HG02852 (cell line): ENCODE data around the gene HOOK1.
"Not testable (repeated sequence)": the region's sequence is repeated elsewhere in the genome, so short reads cannot be mapped to it uniquely, and the experiment has no call there.

ENCODE experiments used
- ATAC-seq: cut with Tn5 transposase; IDR thresholded peaks from one replicate; pipeline ENCODE4 v1.9.1; 2021; ENCODE audit warnings: mild to moderate bottlenecking, moderate library complexity; ENCODE audit not compliant: unreplicated experiment

HOOK1 gene

GRCh38 chr1:59819566-59820438 lies 5.1 kb downstream of the HOOK1 start:
- no peak for ATAC-seq

DNA sequence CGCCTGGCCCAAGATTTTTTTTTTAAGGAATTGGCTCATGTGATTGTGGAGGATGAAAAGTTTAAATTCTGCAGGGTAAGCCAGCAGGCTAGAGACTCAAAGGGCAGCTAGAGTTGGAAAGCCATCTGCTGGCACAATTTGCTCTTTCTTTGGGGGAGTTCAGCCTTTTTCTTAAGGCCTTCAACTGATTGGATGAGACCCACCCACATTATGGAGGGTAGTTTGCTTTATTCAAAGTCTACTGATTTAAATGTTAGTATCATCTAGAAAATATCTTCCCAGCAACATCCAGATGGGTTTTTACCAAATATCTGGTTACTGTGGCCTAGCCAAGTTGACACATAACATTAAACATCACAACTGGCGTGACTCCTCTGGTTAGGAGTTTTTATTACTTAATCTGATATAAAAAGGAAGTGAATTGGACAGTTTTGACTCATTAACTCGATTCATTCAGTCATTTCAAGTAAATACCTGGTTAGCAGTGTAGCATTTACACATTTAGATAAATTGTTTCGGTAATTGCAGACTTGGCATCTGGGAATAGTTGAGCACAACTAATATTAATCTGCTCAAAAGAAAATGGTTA lies 12.4 kb downstream of the HOOK1 start:
- no peak for ATAC-seq

- no peak for ATAC-seq
Measured at GRCh38 chr1:59828160-59828559, 13.4 kb downstream of the HOOK1 start.

DNA sequence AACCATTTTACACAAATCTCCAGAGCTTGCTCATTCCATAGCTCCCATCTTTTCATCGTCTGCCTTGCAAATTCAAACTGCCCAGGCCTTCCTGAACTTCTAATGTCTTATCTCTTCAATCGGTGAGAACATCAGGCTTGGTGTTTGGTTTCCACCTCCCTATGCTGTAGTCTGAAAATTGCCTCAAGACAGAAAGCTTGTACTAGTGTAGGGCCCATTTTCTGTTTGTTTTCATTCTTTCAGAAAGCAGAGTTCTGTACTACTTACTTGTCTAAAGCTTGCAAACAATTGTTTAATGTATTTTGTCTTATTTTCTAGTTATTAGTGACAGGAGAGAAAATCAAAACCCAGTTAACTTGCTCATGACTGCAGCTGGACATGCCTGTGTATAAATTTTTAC lies 16.8 kb downstream of the HOOK1 start:
- ATAC-seq: no peak

GRCh38 chr1:59833022-59833421 lies 18.3 kb downstream of the HOOK1 start:
- ATAC-seq: no peak

- no peak for ATAC-seq
Measured at GRCh38 chr1:59833991-59834390, 19.2 kb downstream of the HOOK1 start.

DNA sequence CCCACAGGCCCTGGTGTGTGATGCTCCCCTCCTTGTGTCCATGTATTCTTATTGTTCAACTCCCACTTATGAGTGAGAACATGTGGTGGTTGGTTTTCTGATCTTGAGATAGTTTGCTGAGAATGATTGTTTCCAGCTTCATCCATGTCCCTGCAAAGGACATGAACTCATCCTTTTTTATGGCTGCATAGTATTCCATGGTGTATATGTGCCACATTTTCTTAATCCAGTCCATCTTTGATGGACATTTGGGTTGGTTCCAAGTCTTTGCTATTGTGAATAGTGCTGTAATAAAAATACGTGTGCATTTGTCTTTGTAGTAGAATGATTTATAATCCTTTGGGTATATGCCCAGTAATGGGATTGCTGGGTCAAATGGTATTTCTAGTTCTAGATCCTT lies 23.1 kb downstream of the HOOK1 start:
- ATAC-seq: not testable (repeated sequence)

DNA sequence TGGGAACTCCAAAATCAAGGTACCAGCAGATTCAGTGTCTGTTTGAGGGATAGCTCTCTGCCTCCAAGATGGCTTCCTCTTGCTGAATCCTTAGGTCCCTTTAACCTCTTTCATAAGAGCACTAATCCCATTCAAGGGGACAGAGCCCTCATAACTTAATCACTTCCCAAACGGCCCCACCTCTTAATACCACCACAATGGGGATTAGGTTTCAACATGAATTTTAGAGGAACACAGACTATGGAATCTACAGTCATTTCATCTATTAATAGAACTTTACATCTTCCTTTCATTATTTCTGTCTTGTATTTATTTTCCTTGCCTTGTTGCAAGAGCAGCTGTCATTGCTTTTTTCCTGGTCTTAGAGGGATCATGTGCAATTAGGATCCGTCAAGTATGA lies 30.3 kb downstream of the HOOK1 start:
- ATAC-seq: no peak

- no peak for ATAC-seq
Measured at GRCh38 chr1:59846209-59846894, 31.6 kb downstream of the HOOK1 start.

DNA sequence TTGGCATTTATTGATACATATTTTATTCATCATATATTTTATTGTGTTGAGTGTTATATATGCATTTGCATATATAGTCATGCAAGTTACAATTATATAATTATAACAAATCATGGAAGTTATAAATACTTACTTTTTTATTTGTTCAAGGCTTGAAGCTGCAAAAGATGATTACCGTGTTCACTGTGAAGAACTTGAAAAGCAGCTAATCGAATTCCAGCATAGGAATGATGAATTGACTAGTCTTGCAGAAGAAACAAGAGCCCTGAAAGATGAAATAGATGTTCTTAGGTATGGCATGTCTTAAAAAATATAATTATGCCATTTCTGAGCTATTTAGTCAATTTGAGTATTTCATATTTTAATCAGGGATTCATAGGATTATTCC lies 32.1 kb downstream of the HOOK1 start:
- no peak for ATAC-seq

DNA sequence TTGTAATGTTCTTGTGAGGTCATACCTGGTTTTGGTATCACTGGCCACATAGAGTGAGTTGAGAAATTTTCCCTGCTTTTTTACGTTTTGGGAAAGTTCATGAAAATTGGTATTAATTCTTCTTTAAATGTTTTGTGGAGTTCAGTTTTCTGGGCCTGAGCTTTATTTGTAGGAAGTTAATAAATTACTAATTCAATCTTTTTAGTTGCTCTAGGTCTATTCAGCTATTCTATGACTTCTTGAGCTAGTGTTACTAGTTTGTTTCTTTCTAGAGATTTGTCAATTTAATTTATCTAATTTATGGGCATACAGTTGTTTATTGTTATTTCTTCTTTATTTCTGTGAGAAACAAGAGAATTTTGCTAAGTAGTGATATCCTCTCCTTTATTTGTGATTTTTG lies 37.4 kb downstream of the HOOK1 start:
- no peak for ATAC-seq

DNA sequence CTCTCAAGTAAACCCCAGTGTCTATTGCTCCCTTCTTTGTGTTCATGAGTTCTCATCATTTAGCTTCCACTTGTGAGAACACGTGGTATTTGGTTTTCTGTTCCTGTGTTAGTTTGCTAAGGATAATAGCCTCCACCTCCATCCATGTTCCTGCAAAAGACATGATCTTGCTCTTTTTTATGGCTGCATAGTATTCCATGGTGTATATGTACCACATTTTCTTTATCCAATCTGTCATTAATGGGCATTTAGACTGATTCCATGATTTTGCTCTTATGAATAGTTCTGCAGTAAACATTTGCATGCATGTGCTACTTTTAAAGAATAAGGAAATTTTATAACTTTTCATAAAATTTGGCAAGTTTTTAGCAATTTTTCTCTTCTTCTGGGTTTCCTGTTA lies 40.5 kb downstream of the HOOK1 start:
- not testable (repeated sequence) for ATAC-seq

DNA sequence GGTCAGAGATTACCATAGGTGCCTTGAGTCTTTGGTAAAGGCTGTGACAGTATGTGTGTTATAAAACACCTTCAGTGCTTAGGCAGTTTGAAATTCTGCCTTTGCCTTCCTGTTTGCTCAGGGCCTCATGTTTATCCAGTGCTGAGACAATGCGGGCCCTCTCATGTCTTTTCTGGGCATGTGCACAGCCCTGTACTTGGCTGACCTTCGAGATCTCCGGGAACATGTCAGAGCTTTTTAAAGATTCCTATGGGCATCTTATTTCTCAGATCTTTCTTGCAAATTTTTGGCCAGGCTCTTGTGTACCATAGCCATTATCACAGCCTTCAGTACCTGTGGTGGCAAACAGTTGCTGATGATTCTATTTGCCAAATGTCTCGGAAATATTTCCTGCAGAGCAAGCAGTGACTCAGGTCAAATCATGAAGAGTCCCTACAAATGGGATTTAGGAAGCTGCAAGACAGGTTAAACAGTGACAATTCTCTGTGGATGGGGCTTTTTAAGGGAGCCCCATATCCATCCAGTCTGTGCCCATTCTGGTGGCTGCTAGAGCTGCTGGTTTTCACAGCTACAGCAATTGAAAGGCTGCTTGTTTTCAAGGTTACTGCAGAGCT lies 42.1 kb downstream of the HOOK1 start:
- no peak for ATAC-seq

- ATAC-seq: no peak
Measured at GRCh38 chr1:59857679-59858354, 43.1 kb downstream of the HOOK1 start.

- ATAC-seq: no peak
Measured at GRCh38 chr1:59866462-59866861, 51.7 kb downstream of the HOOK1 start.

DNA sequence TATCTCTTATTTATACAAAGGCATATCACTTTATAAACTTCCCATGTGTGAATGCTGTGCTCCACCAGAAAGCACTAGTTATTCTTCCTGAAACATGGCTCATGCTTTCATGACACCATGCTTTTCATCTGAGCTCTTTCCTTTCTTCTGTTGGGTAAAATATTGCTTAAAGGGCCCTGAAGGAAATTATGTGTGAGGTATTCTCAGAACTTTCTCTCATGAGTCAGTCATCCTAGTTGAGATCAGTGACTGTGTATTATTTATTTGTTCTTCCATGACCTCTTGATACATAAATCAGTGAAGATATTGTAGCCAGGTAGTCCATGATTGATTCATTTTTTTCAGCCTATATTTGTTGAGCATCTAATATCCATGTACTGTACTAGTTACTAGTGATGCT lies 57.0 kb downstream of the HOOK1 start:
- no peak for ATAC-seq

DNA sequence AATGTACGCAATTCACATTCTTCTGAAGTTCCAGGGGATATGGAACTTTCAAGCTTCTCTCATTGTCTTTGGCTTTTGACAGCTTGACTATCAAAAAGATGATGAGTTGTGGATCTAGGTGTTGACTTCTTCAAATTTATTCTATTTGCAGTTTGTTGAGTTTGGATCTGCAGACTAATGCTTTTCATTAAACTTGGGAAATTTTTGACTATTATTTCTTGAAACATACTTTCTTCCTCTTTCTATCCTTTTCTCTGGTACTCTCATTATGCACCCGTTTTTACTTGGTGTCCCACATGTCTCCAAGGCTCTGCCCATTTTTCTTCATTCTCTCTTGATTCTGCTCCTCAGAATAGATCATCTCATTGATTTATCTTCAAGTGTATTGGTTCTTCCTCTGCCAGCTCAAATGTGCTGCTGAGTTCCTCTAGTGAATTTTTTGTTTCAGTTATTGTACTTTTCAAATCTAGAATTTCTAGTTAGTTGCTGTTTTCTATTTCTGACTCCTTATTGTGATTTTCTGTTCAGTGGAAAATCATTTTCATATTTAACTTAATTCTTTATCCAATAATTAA lies 62.4 kb downstream of the HOOK1 start:
- ATAC-seq: no peak

DNA sequence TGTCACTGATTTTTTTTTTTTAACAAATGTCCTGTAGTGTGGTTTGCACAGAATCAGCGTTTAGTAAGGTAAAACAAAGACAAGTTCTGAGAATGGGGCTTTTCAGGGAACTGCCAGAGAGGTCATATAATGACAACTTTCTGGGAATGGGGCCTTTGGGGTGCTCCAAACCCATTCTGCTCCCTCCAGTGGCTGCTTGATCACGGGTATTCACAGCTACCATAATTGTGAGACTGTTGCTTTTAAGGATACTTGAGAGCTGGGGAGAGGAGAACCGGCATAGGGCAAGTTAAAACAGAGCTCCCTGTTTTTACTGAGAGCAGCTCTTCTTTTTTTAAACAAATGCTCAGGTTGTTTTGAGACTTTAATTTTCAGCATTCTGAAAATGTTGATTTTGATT lies 63.6 kb downstream of the HOOK1 start:
- no peak for ATAC-seq

- peak; percentile 51 for ATAC-seq
Measured at GRCh38 chr1:59879574-59879973, 64.8 kb downstream of the HOOK1 start.

GRCh38 chr1:59879996-59880505 lies 65.3 kb downstream of the HOOK1 start:
- no peak for ATAC-seq
